Measurements from ENCODE around the gene TTLL1.
"Not testable (repeated sequence)": the region's sequence is repeated elsewhere in the genome, so short reads cannot be mapped to it uniquely, and the experiment has no call there.

The TTLL1 gene

DNA sequence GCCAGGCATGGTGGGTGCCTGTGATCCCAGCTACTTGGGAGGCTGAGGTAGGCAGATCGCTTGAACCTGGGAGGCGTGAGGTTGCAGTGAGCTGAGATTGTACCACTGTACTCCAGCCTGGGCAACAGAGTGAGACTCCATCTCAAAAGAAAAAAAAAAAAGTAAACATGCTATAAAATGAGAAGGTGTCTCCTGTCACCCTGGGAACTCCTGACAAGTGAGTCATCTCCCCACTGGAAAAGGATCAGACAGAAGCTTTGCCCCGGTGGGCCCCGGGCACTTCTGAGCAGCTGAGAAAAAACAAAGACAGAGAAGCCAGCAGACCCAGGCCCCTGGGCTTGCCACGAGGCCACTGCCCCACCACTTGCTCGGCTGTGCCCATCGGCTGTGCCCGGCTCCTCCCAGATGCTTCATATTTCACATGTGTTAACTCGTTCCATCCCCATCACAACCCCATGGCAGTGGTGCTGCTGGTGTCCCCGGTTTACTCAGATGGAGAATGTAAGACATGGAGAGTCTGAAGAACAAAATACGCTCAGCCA is 22.3 kb downstream of the TTLL1 start:
- DNase-seq (ENCODE audit: low read depth in 2 of 2): no peak

DNA sequence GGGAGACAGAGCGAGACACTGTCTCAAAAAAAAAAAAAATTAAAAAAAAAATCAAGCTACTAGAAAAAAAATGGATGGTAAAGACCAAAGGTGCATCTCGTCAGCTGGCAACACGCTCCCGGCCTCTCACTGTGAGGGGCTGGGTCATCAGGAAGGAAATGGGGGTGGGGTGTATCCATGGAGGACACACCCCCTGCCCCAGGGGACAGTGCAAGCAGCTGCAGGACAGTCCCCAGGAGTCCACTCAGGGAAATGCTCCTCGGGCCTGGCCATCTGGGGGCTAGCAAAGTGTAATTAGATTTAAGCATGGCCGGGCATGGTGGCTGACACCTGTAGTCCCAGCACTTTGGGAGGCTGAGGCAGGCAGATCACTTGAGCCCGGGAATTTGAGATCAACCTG is 23.1 kb downstream of the TTLL1 start:
- no peak for DNase-seq (ENCODE audit: low read depth in 2 of 2)

DNA sequence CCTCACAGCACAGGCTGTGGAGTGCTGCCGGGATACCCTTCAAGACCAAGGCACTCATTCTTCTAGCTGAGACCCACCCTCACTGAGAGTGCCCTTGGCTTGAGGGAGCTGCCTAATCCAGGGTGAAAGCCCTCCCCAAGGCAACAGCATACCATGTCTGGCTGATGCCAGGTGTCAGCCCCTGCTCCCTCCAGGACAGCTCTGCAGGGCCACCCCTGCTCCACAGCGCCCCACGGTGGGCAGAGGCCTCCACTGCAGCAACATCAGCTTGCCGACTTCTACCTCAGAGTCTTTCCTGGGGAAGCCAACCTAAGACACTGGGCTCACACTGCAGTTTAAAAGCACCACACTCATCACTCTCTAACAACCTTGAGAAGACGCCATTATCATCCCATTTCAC is 29.0 kb downstream of the TTLL1 start:
- DNase-seq (ENCODE audit: low read depth in 2 of 2): peak; percentile 5 to 33

DNA sequence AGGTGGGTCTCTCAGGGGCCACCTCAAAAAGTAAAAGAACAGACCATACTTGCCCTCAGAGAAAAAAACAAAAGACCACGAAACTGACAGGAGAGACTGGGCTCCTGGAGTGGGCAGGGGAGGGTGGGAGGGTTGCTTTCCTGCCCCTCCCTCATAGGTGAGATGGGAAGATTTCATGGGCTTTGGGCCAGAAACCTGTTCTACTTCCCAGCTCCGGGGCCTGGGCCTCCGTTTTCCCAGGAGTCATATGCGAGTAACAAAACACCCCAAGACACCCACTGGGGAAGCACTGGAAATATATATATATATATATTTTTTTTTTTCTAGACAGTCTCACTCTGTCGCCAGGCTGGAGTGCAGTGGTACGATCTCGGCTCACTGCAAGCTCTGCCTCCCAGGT is 31.6 kb downstream of the TTLL1 start:
- DNase-seq (ENCODE audit: low read depth in 2 of 2): no peak

DNA sequence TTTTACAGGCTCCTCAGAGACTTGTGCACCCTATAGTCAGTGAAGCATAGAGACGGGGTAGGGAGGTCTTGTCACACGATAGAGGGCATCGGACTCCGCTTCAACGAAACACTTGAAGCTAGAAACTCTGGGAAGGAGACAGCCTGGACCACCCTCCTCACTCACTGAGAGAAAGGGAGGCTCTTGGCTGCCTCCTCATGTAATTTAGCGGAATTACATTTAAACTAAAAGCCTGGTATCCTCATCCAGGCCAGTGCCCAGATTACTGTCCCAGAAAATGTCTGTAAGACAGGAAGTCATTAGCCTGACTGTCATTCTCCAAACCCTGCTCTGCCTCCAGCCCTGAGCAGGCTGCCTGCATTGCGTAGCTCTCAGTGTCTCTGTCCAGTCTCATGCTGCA is 36.0 kb downstream of the TTLL1 start:
- no peak for DNase-seq (ENCODE audit: low read depth in 2 of 2)

DNA sequence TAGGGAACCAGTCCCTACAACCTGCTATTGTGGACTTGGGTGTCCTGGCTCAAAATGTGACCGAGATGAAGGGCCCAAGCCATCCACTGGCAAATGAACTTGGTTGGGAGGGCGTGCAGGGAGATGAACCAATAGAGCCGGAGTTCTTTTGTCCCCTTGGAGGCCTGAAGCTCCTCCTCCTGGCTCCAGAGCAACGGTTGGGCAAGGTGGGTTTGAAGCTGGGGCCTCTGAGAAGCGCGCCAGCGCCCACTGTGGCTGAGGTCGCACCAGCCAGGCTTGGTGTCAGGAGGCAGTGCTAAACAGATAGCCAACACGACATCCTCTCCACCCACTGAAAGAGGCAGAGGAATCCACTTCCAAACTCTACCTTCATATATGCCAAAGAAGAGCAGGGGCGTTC is 38.2 kb downstream of the TTLL1 start:
- DNase-seq (ENCODE audit: low read depth in 2 of 2): no peak

DNA sequence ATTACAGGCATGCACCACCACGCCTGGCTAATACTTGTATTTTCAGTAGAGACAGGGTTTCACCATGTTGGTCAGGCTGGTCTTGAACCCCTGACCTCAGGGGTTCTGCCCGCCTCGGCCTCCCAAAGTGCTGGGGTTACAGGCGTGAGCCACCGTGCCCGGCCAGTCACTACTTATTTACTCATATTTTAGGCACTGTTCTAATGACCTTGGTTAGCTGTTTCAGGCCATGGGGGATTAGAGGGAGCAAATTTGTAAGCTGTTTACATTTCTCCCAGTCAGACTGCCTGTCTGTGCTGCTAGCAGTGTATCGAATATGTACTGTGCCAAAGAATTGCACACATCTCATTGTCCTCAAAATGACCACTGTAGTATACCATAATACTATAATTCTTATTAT is 41.6 kb downstream of the TTLL1 start:
- DNase-seq (ENCODE audit: low read depth in 2 of 2): no peak

DNA sequence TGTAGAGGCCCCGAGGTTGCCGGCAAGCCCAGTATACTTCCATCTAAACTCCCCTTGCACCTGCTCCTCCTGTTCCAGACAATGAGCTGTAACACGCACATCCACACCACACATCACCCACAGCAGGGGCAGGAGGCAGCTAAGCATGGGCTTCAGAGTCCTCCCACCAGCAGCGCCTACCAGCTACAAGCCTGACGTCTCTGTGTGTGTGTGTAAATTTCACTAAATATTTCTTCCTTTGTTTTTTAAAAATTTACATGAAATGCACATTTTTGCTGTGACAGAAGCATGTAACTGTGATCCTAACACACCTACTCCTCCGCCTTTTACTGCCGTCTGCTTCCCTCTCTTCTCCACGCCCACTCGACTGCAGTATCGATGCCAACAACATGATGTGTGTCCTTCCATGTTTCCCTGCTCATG is 44.9 kb downstream of the TTLL1 start:
- no peak for DNase-seq (ENCODE audit: low read depth in 2 of 2)

DNA sequence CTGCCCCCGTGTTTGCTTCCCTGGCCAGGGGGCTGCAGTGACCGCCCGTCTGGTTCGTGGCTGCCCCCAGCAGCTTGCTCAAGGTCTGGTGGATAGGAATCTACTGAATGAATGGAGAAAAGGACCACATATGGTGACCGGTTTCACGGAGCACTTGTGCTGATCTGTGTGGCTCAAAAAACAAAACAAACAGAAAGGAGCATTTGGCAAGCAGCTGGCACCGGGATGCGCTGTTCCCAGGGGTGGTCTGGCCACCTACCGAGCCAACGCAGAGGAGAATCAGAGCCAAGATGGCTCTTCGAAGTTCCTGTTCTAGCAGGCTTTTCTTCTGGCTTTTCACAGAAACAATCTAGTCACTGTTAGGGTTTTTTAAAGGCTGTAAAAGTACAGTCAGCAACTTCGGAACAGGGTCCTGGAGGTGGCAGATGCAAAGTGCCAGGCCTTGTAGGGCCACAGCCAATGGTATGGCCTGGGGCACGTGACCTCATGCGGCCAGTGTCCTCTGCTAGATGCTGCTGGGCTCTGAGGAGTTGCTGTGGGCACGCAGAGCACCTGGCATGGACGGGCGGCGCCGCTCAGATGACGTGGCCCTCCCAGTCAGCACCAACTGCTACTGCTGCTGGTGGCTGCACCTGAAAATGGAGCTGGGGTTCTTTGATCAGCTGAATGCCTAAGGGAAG is 47.0 kb downstream of the TTLL1 start:
- DNase-seq (ENCODE audit: low read depth in 2 of 2): no peak

DNA sequence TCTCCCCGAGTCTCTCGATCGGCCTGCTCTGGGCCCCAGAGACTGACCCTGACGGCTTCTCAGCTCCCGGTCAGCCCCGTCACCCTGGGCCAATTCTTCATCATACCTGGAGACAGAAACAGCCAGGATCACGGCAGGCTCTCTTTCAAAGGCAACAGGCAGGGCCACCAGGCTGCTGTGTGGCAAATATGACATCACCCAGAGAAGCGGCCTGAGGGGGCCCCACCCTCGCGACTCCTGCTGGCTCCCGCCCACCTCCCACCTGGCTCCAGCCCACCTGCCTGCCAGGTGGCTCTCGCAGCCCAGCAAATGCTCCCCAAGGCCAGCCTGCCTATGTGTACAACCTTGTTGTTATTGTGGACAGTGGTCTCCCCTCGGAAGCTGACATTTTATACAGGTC is 49.4 kb downstream of the TTLL1 start:
- DNase-seq (ENCODE audit: low read depth in 2 of 2): no peak

DNA sequence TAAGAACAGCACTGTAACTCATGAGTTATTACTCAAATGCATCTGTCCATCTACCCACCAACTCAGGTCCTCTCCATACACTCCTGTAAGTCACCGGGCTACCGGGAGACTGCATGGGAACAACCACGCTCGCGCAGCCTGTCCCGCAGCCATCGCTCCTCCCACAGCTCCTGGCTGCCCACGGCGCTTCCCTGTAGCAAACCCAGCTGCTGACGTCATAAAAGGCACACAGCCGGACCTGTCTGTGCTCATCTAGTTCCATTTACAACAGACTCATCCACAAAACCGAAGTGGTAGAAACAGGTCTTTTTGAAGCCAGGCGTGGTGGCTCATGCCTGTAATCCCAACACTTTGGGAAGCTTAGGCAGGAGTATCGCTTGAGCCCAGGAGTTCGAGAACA is 50.9 kb downstream of the TTLL1 start:
- DNase-seq (ENCODE audit: low read depth in 2 of 2): no peak

DNA sequence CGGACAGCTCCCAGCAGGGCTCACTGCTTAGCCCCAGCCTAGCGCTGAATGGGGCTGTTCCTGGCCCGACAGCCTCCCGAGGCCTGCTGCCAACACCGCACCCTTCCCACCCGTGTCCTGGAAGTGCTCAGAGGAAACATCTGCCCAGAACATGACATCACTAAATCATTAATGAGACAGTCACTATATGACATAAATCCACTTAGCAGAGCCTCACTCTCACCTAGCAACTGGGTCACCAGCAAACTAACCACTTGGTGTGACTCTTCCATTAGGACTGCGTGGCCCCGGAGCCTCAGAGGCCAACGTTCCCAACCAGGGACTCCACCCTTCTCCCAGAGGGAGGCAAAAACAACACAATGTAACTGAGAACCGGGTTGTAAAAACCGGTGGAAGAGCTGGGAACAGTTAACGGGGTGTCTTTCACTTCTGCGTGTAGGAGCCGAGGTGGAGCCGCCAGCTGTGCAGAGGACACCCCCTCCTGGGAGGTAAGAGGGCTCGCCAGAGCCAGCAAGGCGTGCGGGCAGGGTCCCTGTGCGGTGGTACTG is 52.8 kb downstream of the TTLL1 start:
- DNase-seq (ENCODE audit: low read depth in 2 of 2): no peak

DNA sequence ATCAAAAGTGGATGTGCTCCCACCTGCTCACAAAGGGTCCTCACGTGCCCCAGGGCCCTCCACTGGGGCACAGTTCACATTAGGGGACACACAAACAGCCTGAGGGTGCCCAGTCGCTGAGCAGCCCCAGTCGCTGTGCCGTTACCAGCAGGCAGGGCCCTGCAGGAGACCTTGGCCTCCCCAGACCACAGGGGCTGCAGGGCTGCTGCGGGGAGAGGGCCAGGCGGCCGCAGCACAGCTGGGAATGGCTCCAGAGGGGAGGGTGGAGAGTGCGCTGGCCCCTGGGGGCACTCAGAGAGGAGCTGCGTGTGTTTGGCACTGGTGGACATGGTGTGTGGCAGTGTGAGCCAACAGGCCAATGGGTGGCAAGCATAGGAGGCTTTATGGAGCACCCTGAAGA is 53.9 kb downstream of the TTLL1 start:
- DNase-seq (ENCODE audit: low read depth in 2 of 2): no peak

DNA sequence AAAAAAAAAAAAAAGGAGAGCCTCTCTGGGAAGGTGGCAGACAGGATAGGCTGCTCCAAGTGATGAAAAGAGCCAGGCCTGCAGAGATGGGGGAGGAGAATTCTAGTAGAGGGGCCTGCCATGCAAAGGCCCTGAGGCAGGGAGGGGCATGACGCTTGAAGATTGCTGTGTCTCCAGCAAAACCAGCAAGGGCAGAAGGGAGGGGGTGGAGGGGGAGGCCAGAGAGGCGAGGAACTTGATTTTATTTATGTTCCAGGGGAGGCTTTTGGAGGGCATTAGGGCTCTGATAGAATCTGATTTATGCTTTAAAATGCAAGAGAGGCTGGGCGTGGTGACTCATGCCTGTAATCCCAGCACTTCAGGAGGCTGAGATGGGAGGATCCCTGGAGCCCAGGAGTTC is 57.6 kb downstream of the TTLL1 start:
- DNase-seq (ENCODE audit: low read depth in 2 of 2): no peak

DNA sequence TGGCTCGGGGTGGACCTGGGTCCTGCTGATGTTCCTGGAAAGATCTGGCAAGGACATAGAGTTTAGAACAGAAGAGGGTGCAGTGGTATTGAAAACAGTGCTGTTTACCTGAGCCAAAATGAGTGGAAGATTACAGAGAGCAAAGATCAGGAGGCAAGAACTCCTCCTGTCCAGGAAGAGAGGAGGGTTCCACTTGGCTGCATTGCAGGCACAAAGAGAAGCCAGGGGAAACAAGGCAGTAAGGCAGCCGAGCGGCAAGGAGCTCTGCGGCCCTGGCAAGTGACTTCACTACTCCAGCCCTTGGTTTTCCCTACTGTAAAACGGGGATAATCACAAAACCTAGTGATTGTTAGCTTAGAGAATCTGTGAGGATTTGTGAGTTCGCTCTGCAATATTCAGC is 70.6 kb downstream of the TTLL1 start:
- DNase-seq (ENCODE audit: low read depth in 2 of 2): no peak

DNA sequence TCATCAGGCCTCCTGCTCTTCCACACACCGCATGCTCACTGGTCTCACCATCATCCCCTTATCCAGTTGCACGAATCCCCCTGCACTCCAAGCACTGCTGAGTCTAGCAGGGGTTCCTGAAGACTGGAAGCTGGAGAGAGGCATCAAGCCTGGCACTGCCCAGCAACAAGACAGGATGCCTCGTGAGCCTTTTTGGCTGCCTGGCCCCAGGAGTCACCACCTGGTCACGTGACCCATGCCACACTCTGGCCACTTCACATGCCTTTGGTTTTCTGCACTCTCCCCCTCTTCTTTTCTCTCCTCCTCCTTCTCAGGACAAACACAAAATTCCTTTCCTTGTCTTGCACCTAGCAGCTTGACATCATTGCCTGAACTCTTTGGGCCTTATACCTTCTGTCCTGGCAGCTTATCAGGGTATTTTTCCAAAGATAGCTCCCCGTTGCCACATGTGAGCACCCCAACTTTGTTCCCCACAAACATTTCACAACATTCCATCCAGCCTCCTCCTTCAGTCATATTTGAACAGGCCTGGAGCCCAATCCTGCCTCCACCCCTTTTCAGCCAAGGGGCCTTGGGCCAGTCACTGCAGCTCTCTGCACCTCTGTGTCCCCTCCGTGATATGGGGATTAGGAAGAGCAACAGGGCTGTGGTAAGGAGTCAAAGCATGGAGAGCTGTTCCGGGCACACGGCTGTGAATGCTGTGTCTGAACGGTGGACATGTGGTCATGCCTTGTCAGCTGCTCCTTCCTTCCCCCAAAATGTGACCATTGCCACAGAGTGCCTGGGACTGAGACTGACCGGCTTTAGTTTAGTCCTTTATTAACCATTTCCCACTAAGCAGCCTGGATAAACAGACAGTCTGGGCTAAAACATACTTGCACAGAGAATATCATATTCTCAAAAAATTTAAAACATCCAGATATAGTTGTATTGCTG is 71.4 kb downstream of the TTLL1 start:
- no peak for DNase-seq (ENCODE audit: low read depth in 2 of 2)

DNA sequence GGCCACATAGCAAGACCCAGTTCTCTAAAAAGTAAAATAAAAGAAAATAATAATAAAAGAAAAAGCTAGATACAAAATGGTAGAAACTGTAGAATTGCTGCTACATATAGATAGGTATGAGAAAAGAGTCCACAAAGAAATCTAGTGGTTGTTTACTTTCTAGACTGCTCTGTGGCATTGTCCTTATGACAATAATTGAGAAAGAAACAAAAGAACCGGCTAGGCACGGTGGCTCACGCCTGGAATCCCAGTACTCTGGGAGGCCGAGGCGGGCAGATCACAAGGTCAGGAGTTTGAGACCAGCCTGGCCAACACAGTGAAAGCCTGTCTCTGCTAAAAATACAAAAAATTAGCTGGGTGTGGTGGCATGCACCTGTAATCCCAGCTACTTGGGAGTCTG is 73.0 kb downstream of the TTLL1 start:
- DNase-seq (ENCODE audit: low read depth in 2 of 2): not testable (repeated sequence)

DNA sequence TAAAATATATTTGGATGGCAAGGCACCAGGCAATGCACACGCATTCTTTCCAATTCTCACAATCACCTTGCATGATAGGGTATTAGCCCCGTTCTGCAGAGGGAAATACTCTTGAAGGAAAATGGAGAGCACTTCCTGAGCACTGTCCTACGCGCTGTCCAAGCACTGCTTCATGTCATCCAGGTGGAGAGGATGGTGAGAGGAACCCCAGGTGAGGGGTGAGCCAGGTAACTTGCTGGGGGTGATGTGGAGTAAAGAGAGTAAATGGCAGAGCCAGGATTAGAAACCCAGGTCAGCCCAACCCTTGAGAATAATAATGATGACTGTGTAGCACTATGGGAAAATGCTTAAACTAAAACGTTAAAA is 73.5 kb downstream of the TTLL1 start:
- DNase-seq (ENCODE audit: low read depth in 2 of 2): no peak

DNA sequence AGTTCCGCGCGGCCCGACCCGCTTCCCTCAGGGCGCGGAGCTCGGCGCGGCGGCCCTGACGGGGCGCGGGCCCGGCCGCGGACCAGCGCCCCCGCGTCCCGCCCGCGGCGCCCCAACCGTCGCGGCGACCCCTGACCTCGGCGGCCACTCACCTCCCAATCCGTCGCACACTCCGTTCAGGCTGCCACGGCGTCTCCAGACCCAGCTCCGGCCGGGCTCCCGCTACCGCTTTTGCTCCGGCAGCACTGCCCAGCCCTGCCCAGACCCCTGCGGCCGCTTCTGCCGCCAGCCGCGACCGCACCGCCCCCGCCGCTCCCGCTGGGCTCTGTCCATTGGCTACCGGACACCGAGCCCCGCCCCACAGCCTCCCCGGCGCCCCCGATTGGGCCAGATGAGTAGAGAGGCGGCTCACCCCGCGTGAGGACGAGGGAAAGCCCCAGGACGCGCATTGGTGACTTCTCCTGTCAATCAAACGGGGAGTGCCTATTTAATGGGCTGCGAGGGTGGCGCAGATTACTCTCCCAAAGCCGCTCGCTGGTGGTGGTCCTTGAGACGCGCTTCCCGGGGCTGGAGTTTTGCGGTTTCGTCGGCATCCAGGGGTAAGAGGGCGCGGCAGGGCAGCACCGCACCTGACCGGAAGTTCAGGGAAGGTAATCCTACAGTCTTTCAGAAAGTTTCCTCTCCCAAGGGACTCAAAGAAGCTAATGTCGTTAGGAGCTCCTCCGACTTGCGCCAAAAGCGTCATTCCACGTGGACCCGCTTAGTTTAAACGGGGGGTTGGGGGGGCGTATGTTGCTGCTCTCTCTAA is 74.1 kb downstream of the TTLL1 start, which contains the start of gene PACSIN2:
TSS of gene PACSIN2 (minus strand) at position 281 of the 808 bp plus-strand sequence. CDS start 103,069 bp downstream, outside the sequence.
- DNase-seq (ENCODE audit: low read depth in 2 of 2): peak; percentile 98 to 99

DNA sequence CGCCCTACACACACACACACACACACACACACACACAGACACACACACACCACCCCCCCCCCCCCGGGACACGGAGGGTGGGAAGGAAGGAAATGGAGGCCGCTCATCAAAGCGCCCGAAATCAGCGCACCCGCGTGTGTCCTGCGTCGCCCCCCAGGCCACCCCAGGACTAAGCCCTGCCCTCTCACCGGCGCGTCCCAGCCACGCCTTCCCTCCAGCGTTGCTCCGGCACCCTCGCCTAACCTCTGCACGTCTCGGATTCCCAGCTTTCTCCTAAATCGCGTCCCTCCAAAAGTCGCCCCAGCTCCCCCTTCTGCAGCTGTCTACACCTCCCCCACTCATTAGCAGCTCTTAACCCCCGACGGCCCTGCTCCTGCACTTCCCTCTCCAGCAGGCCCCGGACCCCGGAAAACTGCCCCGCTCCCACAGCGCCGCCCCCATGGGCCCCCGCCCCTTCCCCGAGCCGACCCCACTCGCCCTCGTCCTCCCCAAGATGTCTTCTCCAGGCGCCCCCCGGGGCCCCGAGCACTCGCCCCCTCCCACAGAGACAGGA is 74.8 kb downstream of the TTLL1 start:
- DNase-seq (ENCODE audit: low read depth in 2 of 2): peak in 1 of 2 experiments; percentile 31

Measured in stimulated activated CD4-positive, alpha-beta T cell treated with anti-CD3 and anti-CD28 coated beads, Interleukin-12 subunit alpha, Interleukin-12 subunit beta, amount 100 ng/mL, for 24 hours (primary cell).